PFSK-1 (cell line): ENCODE measurements around the gene PKDCC.

Source experiments
- FOXP2 ChIP-seq: optimal IDR thresholded peaks from 2 replicates; pipeline ENCODE3; 2011; ENCODE audit warnings: borderline replicate concordance, control low read depth, inconsistent platforms; ENCODE audit not compliant: insufficient read depth; ENCODE audit errors: extremely low read length, extremely low read depth
- POLR2AphosphoS5 ChIP-seq: IDR thresholded peaks from 2 replicates; pipeline ENCODE4 v1.6.1; 2012; ENCODE audit warnings: low read depth, mild to moderate bottlenecking, control low read depth, low read length, moderate library complexity
- REST ChIP-seq, 2 experiments: IDR thresholded peaks; 2 replicates each; pipeline versions ENCODE4 v1.6.1 to v1.8.0; 2011 to 2012; ENCODE audit warnings: low read depth in 2 of 2, low read length in 2 of 2, control low read depth in 1 of 2, inconsistent platforms in 1 of 2, mild to moderate bottlenecking in 1 of 2, moderate library complexity in 1 of 2; ENCODE audit not compliant: insufficient read depth in 1 of 2
- SIN3A ChIP-seq: IDR thresholded peaks from 2 replicates; pipeline ENCODE4 v1.6.1; 2012; ENCODE audit warnings: mild to moderate bottlenecking, low read length, moderate library complexity, borderline replicate concordance; ENCODE audit not compliant: insufficient read depth
- TAF1 ChIP-seq: IDR thresholded peaks from 2 replicates; pipeline ENCODE4 v1.6.1; 2012; ENCODE audit warnings: low read length, control low read depth, borderline replicate concordance; ENCODE audit not compliant: insufficient read depth

- no peak for TF ChIP-seq FOXP2
- TF ChIP-seq POLR2AphosphoS5: no peak
- TF ChIP-seq REST (IDR thresholded peaks at IDR 0.05; ENCODE audit: insufficient read depth in 1 of 2, low read depth in 2 of 2, low read length in 2 of 2): no peak
- TF ChIP-seq TAF1: no peak
- no peak for TF ChIP-seq SIN3A
Observed at GRCh38 chr2:42032745-42033144, 15.1 kb upstream of the PKDCC start.
